ENCODE results near the gene PAM16. TPM values are rescaled to one million over a fixed set of nuclear protein-coding genes. Genes with fewer than 3 reads are reported as not detected.
A peak's percentile ranks its signal among the peaks of the same experiment; 100 is the strongest.

Gene PAM16
- total RNA-seq, 1 experiment from 2014 or later, result 104 TPM

DNA sequence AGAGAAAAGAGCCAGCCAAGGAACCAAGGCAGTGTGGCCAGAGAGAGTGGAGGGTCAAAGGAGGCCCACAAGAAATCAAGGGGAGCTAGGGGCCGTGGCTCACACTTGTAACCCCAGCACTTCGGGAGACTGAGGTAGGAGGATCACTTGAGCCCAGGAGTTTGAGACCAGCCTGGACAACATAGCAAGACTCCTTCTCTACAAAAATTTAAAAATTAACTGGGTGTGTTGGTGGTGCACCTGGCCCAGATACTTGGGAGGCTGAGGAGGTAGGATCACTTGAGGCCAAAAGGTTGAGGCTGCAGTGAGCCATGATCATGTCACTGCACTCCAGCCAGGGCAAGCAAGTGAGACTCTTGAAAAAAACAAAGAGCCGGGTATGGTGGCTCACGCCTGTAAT, 59.4 kb downstream of the PAM16 start:
- in situ Hi-C loops (cut with HindIII; ENCODE audit: low pct_unique_long_range_greater_than_20kb, low sequenced_read_pairs) (no loop called here), intact Hi-C loops (cut with micrococcal nuclease; ENCODE audit: unreplicated experiment) (no loop called here)
- ATAC-seq (no peak), DNase-seq (ENCODE audit: low read depth, low spot score) (no peak)
- Histone ChIP-seq H3K4me1 (ENCODE audit: control insufficient read depth, insufficient read depth, low read length) (peaks cover 42% of the 10 kb centered on the region), H3K36me3 (ENCODE audit: control insufficient read depth, insufficient read depth, low read length) (no peaks in the 10 kb centered on the region), H3K27me3 (ENCODE audit: control insufficient read depth, insufficient read depth, low read length) (no peaks in the 10 kb centered on the region), H3K4me3 (ENCODE audit: low read depth in 2 of 2, low read length in 2 of 2) (no peak overlapping the region), H3K9me3 (ENCODE audit: control insufficient read depth, insufficient read depth, low read depth, low read length) (no peaks in the 10 kb centered on the region), H3K27ac (ENCODE audit: low read length) (peak overlapping the region; percentile 74; the same call in 1 of the 2 replicates)
- no TSS peak for BruUV-seq (replicated peaks)
- no peak for TF ChIP-seq TCF7L2 (IDR thresholded peaks at IDR 0.05; ENCODE audit: low read depth, low read length)
- POLR2A ChIA-PET, result no interaction called here
- CTCF ChIA-PET, result no interaction called here

Other genes starting within 250 kb of the PAM16 start
- 29.8 TPM for gene ADCY9, start 234.9 kb downstream of the PAM16 start, total RNA-seq (2021; ENCODE audit: unreplicated experiment)
- gene SRL, start 109.2 kb downstream of the PAM16 start, total RNA-seq (2021; ENCODE audit: unreplicated experiment), result not detected
- 11.1 TPM for gene TFAP4, start 78.3 kb downstream of the PAM16 start, total RNA-seq (2021; ENCODE audit: unreplicated experiment)
- gene GLIS2, start 35.3 kb downstream of the PAM16 start, total RNA-seq (2021; ENCODE audit: unreplicated experiment), result 87.3 TPM
- 33.5 TPM for gene VASN, start 20.5 kb upstream of the PAM16 start, total RNA-seq (2021; ENCODE audit: unreplicated experiment)
- 37.5 TPM for gene CORO7, start 65.3 kb upstream of the PAM16 start, total RNA-seq (2021; ENCODE audit: unreplicated experiment)
- gene DNAJA3, start 74.5 kb upstream of the PAM16 start, total RNA-seq (2021; ENCODE audit: unreplicated experiment), result 68.7 TPM
- 109 TPM for gene NMRAL1, start 123.3 kb upstream of the PAM16 start, total RNA-seq (2021; ENCODE audit: unreplicated experiment)
- 72.6 TPM for gene HMOX2, start 125.1 kb upstream of the PAM16 start, total RNA-seq (2021; ENCODE audit: unreplicated experiment)
- 26.8 TPM for gene CDIP1, start 187.5 kb upstream of the PAM16 start, total RNA-seq (2021; ENCODE audit: unreplicated experiment)
- gene C16orf96, start 205.0 kb upstream of the PAM16 start, total RNA-seq (2021; ENCODE audit: unreplicated experiment), result 0.15 TPM

All from Panc1 (cell line).